IMR-90 (cell line): ENCODE measurements around the gene MPP1. TPM values are rescaled to one million over a fixed set of nuclear protein-coding genes. Genes with fewer than 3 reads are reported as not detected.

Experiments used
- ATAC-seq: fragments of 200-7000 bp; cut with Tn5 transposase; 2 replicates; pipeline ENCODE4 v1.9.1; 2020; ENCODE audit warnings: low read depth, mild to moderate bottlenecking, moderate library complexity
- BruUV-seq: library from RNA; stranded (reverse); fragments of 400-500 nt; replicated peaks from 2 replicates; lab custom pipeline; 2021; lab: Mats Ljungman, UMichigan
- CTCF ChIA-PET: fragments of 300-600 bp; formaldehyde crosslinking; extraction: SDS; loops from one replicate; lab custom pipeline; 2021; ENCODE audit warnings: antibody characterized with exemption; lab: Yijun Ruan, JAX
- POLR2A ChIA-PET: fragments of 300-600 bp; sonication (Branson Sonifier 250); formaldehyde crosslinking; loops from one replicate; lab custom pipeline; 2022; ENCODE audit warnings: antibody characterized with exemption; ENCODE audit not compliant: unreplicated experiment; lab: Charles Lee
- DNase-seq: peaks from one replicate; pipeline ENCODE4 v3.0.0; 2013
- H2AFZ ChIP-seq: replicated peaks from 2 replicates; pipeline ENCODE3; 2013; ENCODE audit warnings: low read length, mild to moderate bottlenecking; ENCODE audit not compliant: poor library complexity
- H2AK5ac ChIP-seq: 2 replicates; pipeline ENCODE4 v1.6.1; 2013; ENCODE audit warnings: low read depth, low read length, inconsistent platforms
- H2AK9ac ChIP-seq: replicated peaks from 2 replicates; pipeline ENCODE3; 2013; ENCODE audit warnings: mild to moderate bottlenecking, low read depth, low read length, moderate library complexity; ENCODE audit not compliant: poor library complexity
- H2BK120ac ChIP-seq: 2 replicates; pipeline ENCODE4 v1.6.1; 2013; ENCODE audit warnings: low read depth, low read length, inconsistent platforms
- H2BK15ac ChIP-seq: 3 replicates; pipeline ENCODE4 v1.6.1; 2013; ENCODE audit warnings: low read depth, low read length, inconsistent platforms
- H2BK20ac ChIP-seq: 2 replicates; pipeline ENCODE4 v1.6.1; 2013; ENCODE audit warnings: low read depth, mild to moderate bottlenecking, inconsistent platforms, low read length, moderate library complexity
- H2BK5ac ChIP-seq: 2 replicates; pipeline ENCODE4 v1.6.1; 2013; ENCODE audit warnings: mild to moderate bottlenecking, low read depth, low read length, inconsistent platforms; ENCODE audit not compliant: poor library complexity, severe bottlenecking
- H3K14ac ChIP-seq: replicated peaks from 2 replicates; pipeline ENCODE4 v1.6.1; 2013; ENCODE audit warnings: low read depth, low read length, inconsistent platforms
- H3K18ac ChIP-seq: 2 replicates; pipeline ENCODE4 v1.6.1; 2013; ENCODE audit warnings: low read depth, low read length, control low read depth
- H3K23ac ChIP-seq: 2 replicates; pipeline ENCODE4 v1.6.1; 2013; ENCODE audit warnings: low read depth, low read length, inconsistent platforms
- H3K27ac ChIP-seq: 2 replicates; pipeline ENCODE4 v1.5.1; 2013; ENCODE audit warnings: mild to moderate bottlenecking, control low read depth, low read length; ENCODE audit not compliant: insufficient read depth
- H3K27me3 ChIP-seq: 2 replicates; pipeline ENCODE4 v1.6.1; 2013; ENCODE audit warnings: low read length; ENCODE audit not compliant: control insufficient read depth, insufficient read depth
- H3K36me3 ChIP-seq: 2 replicates; pipeline ENCODE4 v1.6.1; 2013; ENCODE audit warnings: low read length, mixed read lengths; ENCODE audit not compliant: control insufficient read depth, insufficient read depth
- H3K4ac ChIP-seq: 2 replicates; pipeline ENCODE4 v1.6.1; 2013; ENCODE audit warnings: low read depth, low read length, inconsistent platforms
- H3K4me1 ChIP-seq: 2 replicates; pipeline ENCODE4 v1.6.1; 2013; ENCODE audit warnings: low read length, mixed read lengths; ENCODE audit not compliant: control insufficient read depth, insufficient read depth
- H3K4me2 ChIP-seq: 2 replicates; pipeline ENCODE4 v1.6.1; 2013; ENCODE audit warnings: low read depth, mild to moderate bottlenecking, control low read depth, low read length, moderate library complexity
- H3K4me3 ChIP-seq: 2 replicates; pipeline ENCODE4 v1.5.1; 2013; ENCODE audit warnings: low read depth, mild to moderate bottlenecking, control low read depth, low read length, moderate library complexity; ENCODE audit not compliant: insufficient read depth
- H3K56ac ChIP-seq: 2 replicates; pipeline ENCODE4 v1.6.1; 2013; ENCODE audit warnings: low read length, inconsistent platforms; ENCODE audit not compliant: insufficient read depth; ENCODE audit errors: extremely low read depth
- H3K79me1 ChIP-seq, 2 experiments: 2 replicates each; pipeline ENCODE4 v1.6.1; 2013; ENCODE audit warnings: low read length in 2 of 2, inconsistent platforms in 1 of 2, low read depth in 1 of 2
- H3K9ac ChIP-seq: 2 replicates; pipeline ENCODE4 v1.6.1; 2013; ENCODE audit warnings: low read depth, low read length, control low read depth
- H3K9me1 ChIP-seq: 2 replicates; pipeline ENCODE4 v1.6.1; 2013; ENCODE audit warnings: low read length, inconsistent platforms; ENCODE audit not compliant: insufficient read depth
- H3K9me3 ChIP-seq: 2 replicates; pipeline ENCODE4 v1.6.1; 2013; ENCODE audit warnings: low read length; ENCODE audit not compliant: control insufficient read depth, insufficient read depth
- H4K20me1 ChIP-seq: 2 replicates; pipeline ENCODE4 v1.6.1; 2013; ENCODE audit warnings: low read length, inconsistent platforms; ENCODE audit not compliant: insufficient read depth
- H4K5ac ChIP-seq: 2 replicates; pipeline ENCODE4 v1.6.1; 2013; ENCODE audit warnings: mild to moderate bottlenecking, low read depth, low read length, control low read depth
- H4K8ac ChIP-seq, 2 experiments: 2 replicates each; pipeline ENCODE4 v1.6.1; 2013; ENCODE audit warnings: low read depth in 2 of 2, low read length in 2 of 2, control low read depth in 1 of 2, inconsistent platforms in 1 of 2
- H4K91ac ChIP-seq: 2 replicates; pipeline ENCODE4 v1.6.1; 2013; ENCODE audit warnings: low read depth, low read length, inconsistent platforms; ENCODE audit not compliant: insufficient read depth
- BHLHE40 ChIP-seq: fragments of 150-350 bp; IDR thresholded peaks from 2 replicates; pipeline ENCODE4 v1.6.1; 2016; ENCODE audit warnings: mild to moderate bottlenecking, low read depth, low read length
- CEBPB ChIP-seq: IDR thresholded peaks from 2 replicates; pipeline ENCODE4 v1.6.1; 2012; ENCODE audit warnings: low read depth, low read length, improper control_type of control experiment
- CHD1 ChIP-seq: IDR thresholded peaks from 2 replicates; pipeline ENCODE4 v1.6.1; 2012; ENCODE audit warnings: low read depth, low read length, improper control_type of control experiment
- FOS ChIP-seq: fragments of 150-350 bp; IDR thresholded peaks from 2 replicates; pipeline ENCODE4 v1.6.1; 2016; ENCODE audit warnings: low read depth, low read length
- MAFK ChIP-seq: IDR thresholded peaks from 2 replicates; pipeline ENCODE4 v1.6.1; 2012; ENCODE audit warnings: low read depth, low read length, improper control_type of control experiment
- MAZ ChIP-seq: IDR thresholded peaks from 2 replicates; pipeline ENCODE4 v1.6.1; 2012; ENCODE audit warnings: low read depth, mild to moderate bottlenecking, low read length, improper control_type of control experiment, moderate library complexity, borderline replicate concordance
- MXI1 ChIP-seq: IDR thresholded peaks from 2 replicates; pipeline ENCODE4 v1.6.1; 2012; ENCODE audit warnings: low read depth, mild to moderate bottlenecking, low read length, moderate library complexity, borderline replicate concordance
- NFE2L2 ChIP-seq: fragments of 150-350 bp; IDR thresholded peaks from 2 replicates; pipeline ENCODE4 v1.6.1; 2016; ENCODE audit warnings: low read depth, mild to moderate bottlenecking, low read length
- POLR2A ChIP-seq: IDR thresholded peaks from 2 replicates; pipeline ENCODE4 v1.6.1; 2012; ENCODE audit warnings: mild to moderate bottlenecking, low read depth, low read length
- RAD21 ChIP-seq: IDR thresholded peaks from 2 replicates; pipeline ENCODE4 v1.6.1; 2012; ENCODE audit warnings: low read length, improper control_type of control experiment
- RCOR1 ChIP-seq: IDR thresholded peaks from 2 replicates; pipeline ENCODE4 v1.6.1; 2012; ENCODE audit warnings: mild to moderate bottlenecking, low read length, improper control_type of control experiment; ENCODE audit not compliant: insufficient replicate concordance
- RFX5 ChIP-seq: IDR thresholded peaks from 2 replicates; pipeline ENCODE4 v1.8.0; 2012; ENCODE audit warnings: low read depth, mild to moderate bottlenecking, low read length, moderate library complexity
- SMC3 ChIP-seq: fragments of 150-350 bp; IDR thresholded peaks from 2 replicates; pipeline ENCODE4 v1.6.1; 2016; ENCODE audit warnings: low read depth, mild to moderate bottlenecking, antibody characterized with exemption, low read length, moderate library complexity
- WGBS, 2 experiments: methylation state at CpG; one replicate each; pipeline versions ENCODE4 v1.1.5 to v1.1.7; 2013; ENCODE audit warnings: missing lambda C conversion rate in 2 of 2; ENCODE audit not compliant: insufficient read length in 1 of 2; ENCODE audit errors: extremely low coverage in 2 of 2; 5-methylcytosine and 5-hydroxymethylcytosine counted together
- dilution Hi-C: fragments of 300-500 bp; cut with HindIII; formaldehyde crosslinking; loops from one replicate; pipeline ENCODE4 v1.14.3; 2018; ENCODE audit warnings: low sequenced_read_pairs; ENCODE audit not compliant: unreplicated experiment
- in situ Hi-C: fragments of 300-500 bp; cut with MboI; formaldehyde crosslinking; loops from 3 replicates; pipeline ENCODE4 v1.14.3; 2019; ENCODE audit warnings: low sequenced_read_pairs, inconsistent platforms, mixed read lengths
- intact Hi-C: fragments of 100-400 bp; cut with micrococcal nuclease; formaldehyde crosslinking; loops from 2 replicates; pipeline ENCODE4 v1.10.0; 2022
- polyA plus RNA-seq, 3 experiments: library from polyadenylated mRNA; depleted of rRNA; stranded (reverse); fragments of >200 nt; gene quantifications; 2 replicates each; pipeline ENCODE4 v1.2.3, GENCODE V29; 2012; ENCODE audit warnings: low replicate concordance in 1 of 3
- total RNA-seq: library from RNA; depleted of rRNA; stranded (reverse); fragments of >200 nt; gene quantifications from 2 replicates; pipeline ENCODE4 v1.2.3, GENCODE V29; 2012
- TF ChIP-seq, protein P1 (sequence below): fragments of 150-350 bp; IDR thresholded peaks from 2 replicates; pipeline ENCODE4 v1.6.1; 2016; ENCODE audit warnings: low read depth, mild to moderate bottlenecking, low read length, moderate library complexity, borderline replicate concordance
- TF ChIP-seq, protein P2 (sequence below): conservative IDR thresholded peaks from 2 replicates; pipeline ENCODE4 v1.5.1; 2012; ENCODE audit warnings: mild to moderate bottlenecking, low read depth, low read length, improper control_type of control experiment
- TF ChIP-seq, protein P3 (sequence below): fragments of 150-350 bp; IDR thresholded peaks from 2 replicates; pipeline ENCODE4 v1.6.1; 2017; ENCODE audit warnings: mild to moderate bottlenecking, antibody characterized with exemption, low read length, low read depth

MPP1 gene
- total and polyA plus RNA-seq, 2 of the 4 experiments (the other 2 are of a cell fraction), result 35.2 to 43.0 TPM

DNA sequence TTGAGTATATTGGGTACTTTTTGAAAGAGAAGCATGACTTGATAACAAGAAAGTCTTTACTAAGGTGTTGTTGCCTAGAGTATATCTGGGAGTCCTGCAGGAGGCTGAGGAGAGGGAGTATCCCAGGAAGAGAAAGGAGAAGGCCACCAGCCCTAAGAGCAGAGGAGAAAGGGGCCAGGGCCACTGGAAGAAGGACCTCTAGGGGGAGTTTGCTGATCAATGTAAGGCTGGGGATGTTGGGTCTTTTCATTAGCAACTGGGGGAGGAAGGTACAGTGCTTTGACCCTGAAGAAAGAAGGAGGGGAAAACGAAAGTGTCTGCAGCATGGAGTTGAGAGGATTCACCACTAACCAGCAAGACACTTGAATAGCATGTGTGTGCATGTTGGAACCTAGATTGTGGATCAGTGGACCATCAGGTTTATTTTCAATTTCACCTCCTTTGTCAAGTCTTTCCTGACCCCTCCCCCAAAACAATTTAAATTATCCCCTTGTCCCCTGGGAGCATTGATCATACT, 24.7 kb upstream of the MPP1 start:
- Histone ChIP-seq H3K4ac (no peak overlapping the region), H2BK120ac (no peak overlapping the region), H2AFZ (no peak overlapping the region), H3K27me3 (no peaks in the 10 kb centered on the region), H3K56ac (no peak overlapping the region), H3K9me1 (no peaks in the 10 kb centered on the region), H3K36me3 (no peaks in the 10 kb centered on the region), H4K5ac (no peak overlapping the region), H2BK15ac (no peak overlapping the region), H3K9ac (no peak overlapping the region), H2AK5ac (no peak overlapping the region), H3K79me1 (no peaks in the 10 kb centered on the region), H4K91ac (no peak overlapping the region), H3K4me1 (no peaks in the 10 kb centered on the region), H3K14ac (no peak overlapping the region), H3K4me3 (no peak overlapping the region), H4K20me1 (no peaks in the 10 kb centered on the region), H2BK5ac (no peak overlapping the region), H3K18ac (no peak overlapping the region), H3K9me3 (peaks cover 2% of the 10 kb centered on the region; the same call in 1 of the 2 replicates), H3K27ac (no peak overlapping the region), H4K8ac (no peak overlapping the region), H2BK20ac (no peak overlapping the region), H3K23ac (no peak overlapping the region), H2AK9ac (no peak overlapping the region), H3K4me2 (0 out of 2 replicates have a peak overlapping the region, but pooled peaks have one; percentile 35)
- intact Hi-C loops, result no loop called here
- ATAC-seq, result no peak
- WGBS, 2 experiments, result no CpG with 5 or more reads among the region's 1 CpG
- DNase-seq, result no peak
- BruUV-seq, result no TSS peak
- in situ Hi-C loops, result no loop called here
- POLR2A ChIA-PET, result no interaction called here
- dilution Hi-C loops, result no loop called here
- TF ChIP-seq, protein P1, sequence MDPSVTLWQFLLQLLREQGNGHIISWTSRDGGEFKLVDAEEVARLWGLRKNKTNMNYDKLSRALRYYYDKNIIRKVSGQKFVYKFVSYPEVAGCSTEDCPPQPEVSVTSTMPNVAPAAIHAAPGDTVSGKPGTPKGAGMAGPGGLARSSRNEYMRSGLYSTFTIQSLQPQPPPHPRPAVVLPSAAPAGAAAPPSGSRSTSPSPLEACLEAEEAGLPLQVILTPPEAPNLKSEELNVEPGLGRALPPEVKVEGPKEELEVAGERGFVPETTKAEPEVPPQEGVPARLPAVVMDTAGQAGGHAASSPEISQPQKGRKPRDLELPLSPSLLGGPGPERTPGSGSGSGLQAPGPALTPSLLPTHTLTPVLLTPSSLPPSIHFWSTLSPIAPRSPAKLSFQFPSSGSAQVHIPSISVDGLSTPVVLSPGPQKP, result no peak
- TF ChIP-seq MAZ, result no peak
- no peak for TF ChIP-seq FOS
- no peak for TF ChIP-seq RAD21
- no peak for TF ChIP-seq NFE2L2
- no peak for TF ChIP-seq RCOR1
- no peak for TF ChIP-seq CHD1
- no peak for TF ChIP-seq RFX5
- no peak for TF ChIP-seq BHLHE40
- no peak for TF ChIP-seq MAFK
- no peak for TF ChIP-seq POLR2A
- TF ChIP-seq SMC3, result no peak
- no peak for TF ChIP-seq MXI1
- TF ChIP-seq CEBPB, result no peak
- TF ChIP-seq, protein P2, sequence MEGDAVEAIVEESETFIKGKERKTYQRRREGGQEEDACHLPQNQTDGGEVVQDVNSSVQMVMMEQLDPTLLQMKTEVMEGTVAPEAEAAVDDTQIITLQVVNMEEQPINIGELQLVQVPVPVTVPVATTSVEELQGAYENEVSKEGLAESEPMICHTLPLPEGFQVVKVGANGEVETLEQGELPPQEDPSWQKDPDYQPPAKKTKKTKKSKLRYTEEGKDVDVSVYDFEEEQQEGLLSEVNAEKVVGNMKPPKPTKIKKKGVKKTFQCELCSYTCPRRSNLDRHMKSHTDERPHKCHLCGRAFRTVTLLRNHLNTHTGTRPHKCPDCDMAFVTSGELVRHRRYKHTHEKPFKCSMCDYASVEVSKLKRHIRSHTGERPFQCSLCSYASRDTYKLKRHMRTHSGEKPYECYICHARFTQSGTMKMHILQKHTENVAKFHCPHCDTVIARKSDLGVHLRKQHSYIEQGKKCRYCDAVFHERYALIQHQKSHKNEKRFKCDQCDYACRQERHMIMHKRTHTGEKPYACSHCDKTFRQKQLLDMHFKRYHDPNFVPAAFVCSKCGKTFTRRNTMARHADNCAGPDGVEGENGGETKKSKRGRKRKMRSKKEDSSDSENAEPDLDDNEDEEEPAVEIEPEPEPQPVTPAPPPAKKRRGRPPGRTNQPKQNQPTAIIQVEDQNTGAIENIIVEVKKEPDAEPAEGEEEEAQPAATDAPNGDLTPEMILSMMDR, result no peak
- TF ChIP-seq, protein P3, sequence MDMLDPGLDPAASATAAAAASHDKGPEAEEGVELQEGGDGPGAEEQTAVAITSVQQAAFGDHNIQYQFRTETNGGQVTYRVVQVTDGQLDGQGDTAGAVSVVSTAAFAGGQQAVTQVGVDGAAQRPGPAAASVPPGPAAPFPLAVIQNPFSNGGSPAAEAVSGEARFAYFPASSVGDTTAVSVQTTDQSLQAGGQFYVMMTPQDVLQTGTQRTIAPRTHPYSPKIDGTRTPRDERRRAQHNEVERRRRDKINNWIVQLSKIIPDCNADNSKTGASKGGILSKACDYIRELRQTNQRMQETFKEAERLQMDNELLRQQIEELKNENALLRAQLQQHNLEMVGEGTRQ, result no peak
- CTCF ChIA-PET, result no interaction called here
